Measurements from ENCODE around the gene UVRAG. TPM values are rescaled to one million over a fixed set of nuclear protein-coding genes. Genes with fewer than 3 reads are reported as not detected.

The UVRAG gene
- total RNA-seq, 1 experiment from 2014 or later: 29.5 TPM

- no peaks in the 10 kb centered on the region for H3K9me3 ChIP-seq (ENCODE audit: control insufficient read depth, insufficient read depth, low read depth, low read length)
- H3K27ac ChIP-seq (ENCODE audit: low read length): no peak overlapping the region
- H3K4me3 ChIP-seq (ENCODE audit: low read depth in 2 of 2, low read length in 2 of 2): no peak overlapping the region
- H3K27me3 ChIP-seq (ENCODE audit: control insufficient read depth, insufficient read depth, low read length): no peaks in the 10 kb centered on the region
- H3K36me3 ChIP-seq (ENCODE audit: control insufficient read depth, insufficient read depth, low read length): no peaks in the 10 kb centered on the region
- no TSS peak for BruUV-seq (replicated peaks)
- no peak for DNase-seq (ENCODE audit: low read depth, low spot score)
- TF ChIP-seq CTCF (IDR thresholded peaks at IDR 0.05) (no peak), POLR2AphosphoS5 (IDR thresholded peaks at IDR 0.05; ENCODE audit: low read depth, low read length) (no peak), REST (IDR thresholded peaks at IDR 0.05; ENCODE audit: insufficient read depth in 1 of 2, low read depth in 2 of 2, low read length in 1 of 2) (no peak), SIN3A (IDR thresholded peaks at IDR 0.05; ENCODE audit: borderline replicate concordance, insufficient read depth, low read depth, low read length) (no peak), TCF7L2 (IDR thresholded peaks at IDR 0.05; ENCODE audit: low read depth, low read length) (no peak)
- in situ Hi-C loops (cut with HindIII; ENCODE audit: low pct_unique_long_range_greater_than_20kb, low sequenced_read_pairs): no loop called here
- ATAC-seq: no peak
- ChIA-PET POLR2A (no interaction called here), CTCF (interaction anchor here (0.8 to 3.0 kb wide), 2 partner anchors 105 to 253 kb away, joined by 3 to 20 read pairs; no protein-coding TSS in a partner anchor)
- intact Hi-C loops (cut with micrococcal nuclease; ENCODE audit: unreplicated experiment): loop anchor here (5.0 kb wide), 1 partner anchor 308 kb away; the partner anchor contains the start of gene WNT11
- no peaks in the 10 kb centered on the region for H3K4me1 ChIP-seq (ENCODE audit: control insufficient read depth, insufficient read depth, low read length)
Observed at GRCh38 chr11:75898871-75899270, 83.9 kb downstream of the UVRAG start.

- Histone ChIP-seq H3K4me1 (ENCODE audit: control insufficient read depth, insufficient read depth, low read length) (no peaks in the 10 kb centered on the region), H3K27ac (ENCODE audit: low read length) (no peak overlapping the region), H3K9me3 (ENCODE audit: control insufficient read depth, insufficient read depth, low read depth, low read length) (no peaks in the 10 kb centered on the region), H3K27me3 (ENCODE audit: control insufficient read depth, insufficient read depth, low read length) (no peaks in the 10 kb centered on the region), H3K36me3 (ENCODE audit: control insufficient read depth, insufficient read depth, low read length) (no peaks in the 10 kb centered on the region), H3K4me3 (ENCODE audit: low read depth in 2 of 2, low read length in 2 of 2) (no peak overlapping the region)
- intact Hi-C loops (cut with micrococcal nuclease; ENCODE audit: unreplicated experiment): loop anchor here (5.0 to 10.0 kb wide), 2 partner anchors 307 to 415 kb away; partner anchors contain the start of gene WNT11
- no peak for TF ChIP-seq SIN3A (IDR thresholded peaks at IDR 0.05; ENCODE audit: borderline replicate concordance, insufficient read depth, low read depth, low read length)
- TF ChIP-seq CTCF (IDR thresholded peaks at IDR 0.05): no peak
- TF ChIP-seq TCF7L2 (IDR thresholded peaks at IDR 0.05; ENCODE audit: low read depth, low read length): no peak
- no peak for TF ChIP-seq REST (IDR thresholded peaks at IDR 0.05; ENCODE audit: insufficient read depth in 1 of 2, low read depth in 2 of 2, low read length in 1 of 2)
- TF ChIP-seq POLR2AphosphoS5 (IDR thresholded peaks at IDR 0.05; ENCODE audit: low read depth, low read length): no peak
- BruUV-seq (replicated peaks): no TSS peak
- DNase-seq (ENCODE audit: low read depth, low spot score) (no peak), ATAC-seq (no peak)
- ChIA-PET POLR2A (no interaction called here), CTCF (no interaction called here)
- in situ Hi-C loops (cut with HindIII; ENCODE audit: low pct_unique_long_range_greater_than_20kb, low sequenced_read_pairs): no loop called here
Observed at GRCh38 chr11:75899806-75900205, 84.8 kb downstream of the UVRAG start.

Measured in Panc1 (cell line).